Panc1 (cell line): ENCODE results near the gene ARHGAP32. TPM values are rescaled to one million over a fixed set of nuclear protein-coding genes. Genes with fewer than 3 reads are reported as not detected.

Experiments used
- ATAC-seq: fragments of 200-7000 bp; cut with Tn5 transposase; 2 replicates; pipeline ENCODE4 v1.9.1; 2020; ENCODE audit warnings: mild to moderate bottlenecking, moderate library complexity
- BruUV-seq: library from RNA; stranded (reverse); fragments of 400-500 nt; replicated peaks from 2 replicates; lab custom pipeline; 2021; lab: Mats Ljungman, UMichigan
- CTCF ChIA-PET: fragments of 300-600 bp; sonication (Branson Sonifier 250); formaldehyde crosslinking; loops from one replicate; lab custom pipeline; 2022; ENCODE audit warnings: antibody characterized with exemption; lab: Charles Lee
- POLR2A ChIA-PET: fragments of 300-600 bp; sonication (Branson Sonifier 250); formaldehyde crosslinking; loops from one replicate; lab custom pipeline; 2022; ENCODE audit warnings: antibody characterized with exemption; lab: Charles Lee
- DNase-seq: peaks from one replicate; pipeline ENCODE4 v3.0.0-alpha.2; 2010; ENCODE audit warnings: low read depth, low spot score
- H3K27ac ChIP-seq: 2 replicates; pipeline ENCODE4 v1.5.1; 2011; ENCODE audit warnings: mild to moderate bottlenecking, low read length, inconsistent platforms
- H3K27me3 ChIP-seq: fragments of 200-500 bp; sonication (Bioruptor generic); 2 replicates; pipeline ENCODE4 v1.6.0; 2014; ENCODE audit warnings: low read length, inconsistent platforms; ENCODE audit not compliant: control insufficient read depth, insufficient read depth
- H3K36me3 ChIP-seq: fragments of 200-500 bp; sonication (Bioruptor generic); 2 replicates; pipeline ENCODE4 v1.5.1; 2014; ENCODE audit warnings: inconsistent platforms, mild to moderate bottlenecking, low read length, moderate library complexity; ENCODE audit not compliant: control insufficient read depth, insufficient read depth
- H3K4me1 ChIP-seq: 2 replicates; pipeline ENCODE4 v1.5.1; 2011; ENCODE audit warnings: inconsistent platforms, mild to moderate bottlenecking, low read length, moderate library complexity; ENCODE audit not compliant: control insufficient read depth, insufficient read depth
- H3K4me3 ChIP-seq, 2 experiments: 2 replicates each; pipeline ENCODE4 v1.5.1; 2011 to 2012; ENCODE audit warnings: low read depth in 2 of 2, low read length in 2 of 2, mild to moderate bottlenecking in 2 of 2, inconsistent platforms in 1 of 2, moderate library complexity in 1 of 2
- H3K9me3 ChIP-seq: fragments of 200-500 bp; sonication (Bioruptor generic); 2 replicates; pipeline ENCODE4 v1.5.1; 2014; ENCODE audit warnings: low read depth, mild to moderate bottlenecking, inconsistent platforms, low read length, moderate library complexity; ENCODE audit not compliant: control insufficient read depth, insufficient read depth
- CTCF ChIP-seq: fragments of 450-650 bp; IDR thresholded peaks from 2 replicates; pipeline ENCODE4 v1.5.1; 2017; ENCODE audit warnings: mild to moderate bottlenecking
- POLR2AphosphoS5 ChIP-seq: IDR thresholded peaks from 2 replicates; pipeline ENCODE4 v1.6.1; 2012; ENCODE audit warnings: mild to moderate bottlenecking, low read depth, low read length, moderate library complexity
- REST ChIP-seq, 2 experiments: IDR thresholded peaks; 2 replicates each; pipeline ENCODE4 v1.6.1; 2011 to 2012; ENCODE audit warnings: low read depth in 2 of 2, control low read depth in 1 of 2, low read length in 1 of 2, mild to moderate bottlenecking in 1 of 2, moderate library complexity in 1 of 2; ENCODE audit not compliant: insufficient read depth in 1 of 2
- SIN3A ChIP-seq: IDR thresholded peaks from 2 replicates; pipeline ENCODE4 v1.6.1; 2012; ENCODE audit warnings: low read depth, mild to moderate bottlenecking, low read length, moderate library complexity, borderline replicate concordance; ENCODE audit not compliant: insufficient read depth
- TCF7L2 ChIP-seq: IDR thresholded peaks from 2 replicates; pipeline ENCODE4 v1.6.1; 2011; ENCODE audit warnings: mild to moderate bottlenecking, low read depth, low read length, inconsistent platforms
- in situ Hi-C: cut with HindIII; loops from 2 replicates; pipeline ENCODE4 v1.10.0; 2016; ENCODE audit warnings: low sequenced_read_pairs, low pct_unique_long_range_greater_than_20kb
- intact Hi-C: fragments of 100-400 bp; cut with micrococcal nuclease; formaldehyde crosslinking; loops from one replicate; pipeline ENCODE4 v1.10.0; 2022; ENCODE audit not compliant: unreplicated experiment
- total RNA-seq: library from RNA; stranded (reverse); gene quantifications from one replicate; pipeline ENCODE4 v1.2.1, GENCODE V29; 2021; ENCODE audit not compliant: unreplicated experiment

The ARHGAP32 gene
- total RNA-seq, 1 experiment from 2014 or later = 44.6 TPM

- TF ChIP-seq SIN3A (no peak), TCF7L2 (no peak), POLR2AphosphoS5 (no peak), REST (IDR thresholded peaks at IDR 0.05; ENCODE audit: insufficient read depth in 1 of 2, low read depth in 2 of 2, low read length in 1 of 2) (no peak)
- DNase-seq = no peak
- Histone ChIP-seq H3K27ac (peak overlapping the region; percentile 100), H3K27me3 (no peaks in the 10 kb centered on the region), H3K4me1 (peaks cover 75% of the 10 kb centered on the region), H3K9me3 (peaks cover 14% of the 10 kb centered on the region), H3K4me3 (peak overlapping the region in 1 of 2 experiments; percentile 2; a peak in 2 of 4 replicates), H3K36me3 (no peaks in the 10 kb centered on the region)
- ATAC-seq = peak; percentile 50; the same call in 1 of the 2 replicates
- ChIA-PET CTCF (no interaction called here), POLR2A (interaction anchor here (0.6 kb wide), 1 partner anchor 43 kb away, joined by 3 read pairs; no protein-coding TSS in a partner anchor)
- BruUV-seq = no TSS peak
- in situ Hi-C loops (no loop called here), intact Hi-C loops (loop anchor here (10.0 kb wide), 2 partner anchors 49 to 129 kb away; partner anchors contain the start of gene ARHGAP32)
Measured at GRCh38 chr11:129146191-129146590, 45.9 kb downstream of the ARHGAP32 start.

DNA sequence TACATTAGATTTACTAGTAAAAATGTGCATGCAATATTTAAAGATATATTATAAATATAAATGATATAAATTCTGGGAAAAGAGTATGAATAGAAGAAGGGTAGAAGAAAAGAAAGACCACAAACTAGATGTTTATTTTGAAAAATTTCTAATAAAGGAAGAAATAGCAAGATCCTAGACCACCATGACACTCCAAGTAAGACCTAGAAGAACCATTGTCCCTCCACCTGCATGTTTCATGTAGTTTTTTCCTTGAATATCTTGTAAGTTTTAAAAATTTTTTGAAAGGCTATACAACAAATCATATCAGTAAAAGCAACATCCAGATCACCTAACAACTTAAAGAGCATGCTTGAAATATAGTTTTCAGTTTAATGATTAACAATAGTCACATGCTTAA lies 46.8 kb downstream of the ARHGAP32 start:
- peak overlapping the region; percentile 100 for H3K27ac ChIP-seq
- no peaks in the 10 kb centered on the region for H3K27me3 ChIP-seq
- no peak for ATAC-seq
- peaks cover 5% of the 10 kb centered on the region for H3K9me3 ChIP-seq
- in situ Hi-C loops (no loop called here), intact Hi-C loops (loop anchor here (10.0 kb wide), 2 partner anchors 50 to 130 kb away; partner anchors contain the start of gene ARHGAP32)
- no peak for DNase-seq
- H3K36me3 ChIP-seq = no peaks in the 10 kb centered on the region
- ChIA-PET CTCF (no interaction called here), POLR2A (interaction anchor here (0.6 kb wide), 1 partner anchor 106 kb away, joined by 3 read pairs; no protein-coding TSS in a partner anchor)
- BruUV-seq = no TSS peak
- peak overlapping the region in 1 of 2 experiments; percentile 2; a peak in 2 of 4 replicates for H3K4me3 ChIP-seq
- peaks cover 84% of the 10 kb centered on the region for H3K4me1 ChIP-seq
- no peak for TF ChIP-seq CTCF
- no peak for TF ChIP-seq REST (IDR thresholded peaks at IDR 0.05; ENCODE audit: insufficient read depth in 1 of 2, low read depth in 2 of 2, low read length in 1 of 2)
- no peak for TF ChIP-seq POLR2AphosphoS5
- no peak for TF ChIP-seq TCF7L2
- TF ChIP-seq SIN3A = no peak
